ENCODE results near the gene MSTO1. TPM values are rescaled to one million over a fixed set of nuclear protein-coding genes. Genes with fewer than 3 reads are reported as not detected.

Gene MSTO1
- total and polyA plus RNA-seq, 2 of the 4 experiments (the other 2 are of a cell fraction) = 21.7 to 38.3 TPM

DNA sequence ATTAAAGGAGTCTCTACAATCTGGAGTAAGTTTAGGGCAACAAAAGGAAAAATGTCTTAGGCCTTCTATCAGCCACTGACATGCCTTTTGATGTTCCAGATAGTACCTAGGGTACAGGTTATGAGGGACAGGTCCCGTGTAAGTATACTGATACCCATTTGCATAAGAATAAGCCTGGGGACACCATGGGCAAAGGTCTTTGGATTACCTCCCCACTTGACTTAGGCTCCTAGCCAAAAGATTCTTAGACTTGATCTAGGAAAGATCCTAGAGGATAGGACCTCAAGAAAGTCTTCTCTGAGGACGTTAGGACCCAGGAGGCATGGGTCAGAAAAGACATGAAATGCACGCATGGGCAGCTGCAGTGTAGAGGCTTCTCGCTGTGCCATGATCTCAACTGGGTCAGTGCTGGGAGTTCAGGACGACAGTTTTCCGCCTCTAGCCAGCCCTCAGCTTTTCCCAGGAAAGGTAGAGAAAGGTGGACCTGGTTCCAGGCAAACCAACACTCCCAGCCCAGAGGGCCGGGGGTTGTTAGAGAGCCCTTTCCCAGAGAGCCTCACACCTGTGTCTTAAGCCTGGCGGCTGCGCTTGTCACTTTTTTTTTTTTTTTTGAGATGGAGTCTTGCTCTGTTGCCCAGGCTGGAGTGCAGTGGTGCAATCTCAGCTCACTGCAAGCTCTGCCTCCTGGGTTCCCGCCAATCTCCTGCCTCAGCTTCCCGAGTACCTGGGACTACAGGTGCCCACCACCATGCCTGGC lies 26.6 kb downstream of the MSTO1 start:
- Histone ChIP-seq H2BK15ac (ENCODE audit: low read depth, low read length) (no peak overlapping the region), H2BK20ac (ENCODE audit: low read depth, low read length) (no peak overlapping the region), H2AFZ (replicated peaks; ENCODE audit: low read length, poor library complexity) (no peak overlapping the region), H2AK9ac (replicated peaks; ENCODE audit: low read depth, low read length, poor library complexity) (no peak overlapping the region), H3K56ac (ENCODE audit: extremely low read depth, insufficient read depth, low read length) (no peak overlapping the region), H3K36me3 (ENCODE audit: control insufficient read depth, insufficient read depth, low read length) (no peaks in the 10 kb centered on the region; the same call in 1 of the 2 replicates), H4K5ac (ENCODE audit: low read depth, low read length) (no peak overlapping the region), H3K14ac (replicated peaks; ENCODE audit: low read depth, low read length) (no peak overlapping the region), H3K27me3 (ENCODE audit: control insufficient read depth, insufficient read depth, low read length) (no peaks in the 10 kb centered on the region), H4K20me1 (ENCODE audit: insufficient read depth, low read length) (no peaks in the 10 kb centered on the region), H3K4me3 (ENCODE audit: insufficient read depth, low read depth, low read length) (no peak overlapping the region), H4K8ac (ENCODE audit: low read depth in 2 of 2, low read length in 2 of 2) (no peak overlapping the region), H3K4ac (ENCODE audit: low read depth, low read length) (no peak overlapping the region), H2BK120ac (ENCODE audit: low read depth, low read length) (no peak overlapping the region), H4K91ac (ENCODE audit: insufficient read depth, low read depth, low read length) (no peak overlapping the region), H3K79me1 (ENCODE audit: low read depth in 1 of 2, low read length in 2 of 2) (no peaks in the 10 kb centered on the region), H2BK5ac (ENCODE audit: low read depth, low read length, poor library complexity, severe bottlenecking) (no peak overlapping the region), H3K9me3 (ENCODE audit: control insufficient read depth, insufficient read depth, low read length) (peaks cover 1% of the 10 kb centered on the region; the same call in 1 of the 2 replicates), H3K9ac (ENCODE audit: low read depth, low read length) (no peak overlapping the region), H3K4me2 (ENCODE audit: low read depth, low read length) (no peak overlapping the region), H3K9me1 (ENCODE audit: insufficient read depth, low read length) (no peaks in the 10 kb centered on the region), H3K23ac (ENCODE audit: low read depth, low read length) (no peak overlapping the region), H3K27ac (ENCODE audit: insufficient read depth, low read length) (no peak overlapping the region), H3K4me1 (ENCODE audit: control insufficient read depth, insufficient read depth, low read length) (no peaks in the 10 kb centered on the region), H2AK5ac (ENCODE audit: low read depth, low read length) (no peak overlapping the region), H3K18ac (ENCODE audit: low read depth, low read length) (no peak overlapping the region)
- TF ChIP-seq, protein P1, sequence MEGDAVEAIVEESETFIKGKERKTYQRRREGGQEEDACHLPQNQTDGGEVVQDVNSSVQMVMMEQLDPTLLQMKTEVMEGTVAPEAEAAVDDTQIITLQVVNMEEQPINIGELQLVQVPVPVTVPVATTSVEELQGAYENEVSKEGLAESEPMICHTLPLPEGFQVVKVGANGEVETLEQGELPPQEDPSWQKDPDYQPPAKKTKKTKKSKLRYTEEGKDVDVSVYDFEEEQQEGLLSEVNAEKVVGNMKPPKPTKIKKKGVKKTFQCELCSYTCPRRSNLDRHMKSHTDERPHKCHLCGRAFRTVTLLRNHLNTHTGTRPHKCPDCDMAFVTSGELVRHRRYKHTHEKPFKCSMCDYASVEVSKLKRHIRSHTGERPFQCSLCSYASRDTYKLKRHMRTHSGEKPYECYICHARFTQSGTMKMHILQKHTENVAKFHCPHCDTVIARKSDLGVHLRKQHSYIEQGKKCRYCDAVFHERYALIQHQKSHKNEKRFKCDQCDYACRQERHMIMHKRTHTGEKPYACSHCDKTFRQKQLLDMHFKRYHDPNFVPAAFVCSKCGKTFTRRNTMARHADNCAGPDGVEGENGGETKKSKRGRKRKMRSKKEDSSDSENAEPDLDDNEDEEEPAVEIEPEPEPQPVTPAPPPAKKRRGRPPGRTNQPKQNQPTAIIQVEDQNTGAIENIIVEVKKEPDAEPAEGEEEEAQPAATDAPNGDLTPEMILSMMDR (conservative IDR thresholded peaks at IDR 0.05; ENCODE audit: low read depth, low read length) = no peak
- TF ChIP-seq CEBPB (IDR thresholded peaks at IDR 0.05; ENCODE audit: low read depth, low read length) (no peak), MAZ (IDR thresholded peaks at IDR 0.05; ENCODE audit: borderline replicate concordance, low read depth, low read length) (no peak), RCOR1 (IDR thresholded peaks at IDR 0.05; ENCODE audit: insufficient replicate concordance, low read length) (no peak), POLR2A (IDR thresholded peaks at IDR 0.05; ENCODE audit: low read depth, low read length) (no peak), FOS (IDR thresholded peaks at IDR 0.05; ENCODE audit: low read depth, low read length) (no peak), BHLHE40 (IDR thresholded peaks at IDR 0.05; ENCODE audit: low read depth, low read length) (no peak), SMC3 (IDR thresholded peaks at IDR 0.05; ENCODE audit: low read depth, low read length) (no peak), NFE2L2 (IDR thresholded peaks at IDR 0.05; ENCODE audit: low read depth, low read length) (no peak), MAFK (IDR thresholded peaks at IDR 0.05; ENCODE audit: low read depth, low read length) (no peak), RAD21 (IDR thresholded peaks at IDR 0.05; ENCODE audit: low read length) (no peak), MXI1 (IDR thresholded peaks at IDR 0.05; ENCODE audit: borderline replicate concordance, low read depth, low read length) (no peak), RFX5 (IDR thresholded peaks at IDR 0.05; ENCODE audit: low read depth, low read length) (no peak), CHD1 (IDR thresholded peaks at IDR 0.05; ENCODE audit: low read depth, low read length) (no peak)
- TF ChIP-seq, protein P2, sequence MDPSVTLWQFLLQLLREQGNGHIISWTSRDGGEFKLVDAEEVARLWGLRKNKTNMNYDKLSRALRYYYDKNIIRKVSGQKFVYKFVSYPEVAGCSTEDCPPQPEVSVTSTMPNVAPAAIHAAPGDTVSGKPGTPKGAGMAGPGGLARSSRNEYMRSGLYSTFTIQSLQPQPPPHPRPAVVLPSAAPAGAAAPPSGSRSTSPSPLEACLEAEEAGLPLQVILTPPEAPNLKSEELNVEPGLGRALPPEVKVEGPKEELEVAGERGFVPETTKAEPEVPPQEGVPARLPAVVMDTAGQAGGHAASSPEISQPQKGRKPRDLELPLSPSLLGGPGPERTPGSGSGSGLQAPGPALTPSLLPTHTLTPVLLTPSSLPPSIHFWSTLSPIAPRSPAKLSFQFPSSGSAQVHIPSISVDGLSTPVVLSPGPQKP (IDR thresholded peaks at IDR 0.05; ENCODE audit: borderline replicate concordance, low read depth, low read length) = no peak
- TF ChIP-seq, protein P3, sequence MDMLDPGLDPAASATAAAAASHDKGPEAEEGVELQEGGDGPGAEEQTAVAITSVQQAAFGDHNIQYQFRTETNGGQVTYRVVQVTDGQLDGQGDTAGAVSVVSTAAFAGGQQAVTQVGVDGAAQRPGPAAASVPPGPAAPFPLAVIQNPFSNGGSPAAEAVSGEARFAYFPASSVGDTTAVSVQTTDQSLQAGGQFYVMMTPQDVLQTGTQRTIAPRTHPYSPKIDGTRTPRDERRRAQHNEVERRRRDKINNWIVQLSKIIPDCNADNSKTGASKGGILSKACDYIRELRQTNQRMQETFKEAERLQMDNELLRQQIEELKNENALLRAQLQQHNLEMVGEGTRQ (IDR thresholded peaks at IDR 0.05; ENCODE audit: low read depth, low read length) = no peak
- POLR2A ChIA-PET (ENCODE audit: unreplicated experiment) = no interaction called here
- ATAC-seq (ENCODE audit: low read depth) = no peak
- BruUV-seq (replicated peaks) = no TSS peak
- intact Hi-C loops (cut with micrococcal nuclease) = no loop called here
- no peak for DNase-seq
- in situ Hi-C loops (cut with MboI; ENCODE audit: low sequenced_read_pairs) = no loop called here
- dilution Hi-C loops (cut with HindIII; ENCODE audit: low sequenced_read_pairs, unreplicated experiment) = no loop called here
- WGBS, 2 experiments (ENCODE audit: extremely low coverage in 2 of 2, insufficient read length in 1 of 2) = 88% methylated on average over 5 of the region's 11 CpGs; no CpG with 5 or more reads in 1 of the 2 experiments
- CTCF ChIA-PET = no interaction called here

Data from IMR-90 (cell line).